Body of pancreas (tissue), 4 donors: ENCODE results near the gene ZMYM5. TPM values are rescaled to one million over a fixed set of nuclear protein-coding genes. Genes with fewer than 3 reads are reported as not detected.

ENCODE experiments used
- ATAC-seq: fragments of 150-250 bp; one replicate; pipeline ENCODE4 v1.9.1; 2016
- DNase-seq, 4 donors: peaks; one replicate each; pipeline ENCODE4 v3.0.0-alpha.2; 2019
- H3K27ac ChIP-seq, 4 donors: fragments of 200-600 bp; sonication (generic); 1 replicate in 3 of 4; 2 replicates in 1 of 4; pipeline versions ENCODE4 v1.5.1 to v1.6.1; 2016 to 2019; ENCODE audit warnings: mild to moderate bottlenecking in 1 of 4, mixed read lengths in 1 of 4, moderate library complexity in 1 of 4
- H3K27me3 ChIP-seq, 2 donors: fragments of 200-600 bp; sonication (generic); one replicate each; pipeline ENCODE4 v1.6.0; 2016; ENCODE audit warnings: mild to moderate bottlenecking in 1 of 2
- H3K36me3 ChIP-seq, 2 donors: fragments of 200-600 bp; sonication (generic); replicated peaks in 1 of 2; 2 replicates each; pipeline ENCODE4 v1.5.1; 2016; ENCODE audit warnings: low read depth in 2 of 2; ENCODE audit not compliant: insufficient read depth in 1 of 2
- H3K4me1 ChIP-seq: fragments of 200-600 bp; sonication (generic); one replicate; pipeline ENCODE4 v1.6.0; 2016
- H3K4me3 ChIP-seq, 2 donors: fragments of 200-600 bp; sonication (generic); 1 replicate in 1 of 2; 2 replicates in 1 of 2; pipeline ENCODE4 v1.5.1; 2016 to 2019
- H3K9me3 ChIP-seq, 3 donors: fragments of 200-600 bp; sonication (generic); 1 replicate in 2 of 3; 2 replicates in 1 of 3; pipeline ENCODE4 v1.5.1; 2016
- CTCF ChIP-seq, 7 experiments: fragments of 450-650 bp in 4 of 7; fragments of 200-600 bp in 3 of 7; sonication (generic) in 3 of 7; IDR thresholded peaks; one replicate each; pipeline ENCODE4 v1.5.1; 2016 to 2019; ENCODE audit warnings: antibody characterized with exemption in 7 of 7
- POLR2A ChIP-seq, 3 donors: fragments of 450-650 bp; IDR thresholded peaks; one replicate each; pipeline ENCODE4 v1.6.1; 2016; ENCODE audit warnings: antibody characterized with exemption in 3 of 3, mild to moderate bottlenecking in 2 of 3
- WGBS, 2 donors: methylation state at CpG; one replicate each; pipeline ENCODE4 v1.1.5; 2017; 5-methylcytosine and 5-hydroxymethylcytosine counted together
- intact Hi-C: fragments of 100-400 bp; cut with DNase I; formaldehyde crosslinking; loops from one replicate; pipeline ENCODE4 v1.15.1; 2023
- total RNA-seq, 2 donors: library from RNA; depleted of rRNA; stranded (reverse); fragments of >200 nt; gene quantifications; one replicate each; pipeline ENCODE4 v1.1.0, GENCODE V29; 2016

The ZMYM5 gene
- total RNA-seq, 2 donors from 2014 or later, result 10.6 to 16.8 TPM

GRCh38 chr13:19888799-19889198 lies 25.4 kb upstream of the ZMYM5 start:
- H3K9me3 ChIP-seq, result no peaks in the 10 kb centered on the region
- no peak overlapping the region for H3K27ac ChIP-seq
- ATAC-seq (no peak), DNase-seq (no peak)
- WGBS, 2 donors, result 38 to 60% methylated on average over 4 of the region's 4 CpGs
- no peaks in the 10 kb centered on the region for H3K36me3 ChIP-seq
- intact Hi-C loops, result no loop called here
- TF ChIP-seq POLR2A (IDR thresholded peaks at IDR 0.05), result no peak
- peak in 4 of 7 experiments; percentile 14 to 25 (median 20) for TF ChIP-seq CTCF (IDR thresholded peaks at IDR 0.05)
- H3K27me3 ChIP-seq, result no peaks in the 10 kb centered on the region
- H3K4me1 ChIP-seq, result no peaks in the 10 kb centered on the region
- H3K4me3 ChIP-seq, result no peak overlapping the region

DNA sequence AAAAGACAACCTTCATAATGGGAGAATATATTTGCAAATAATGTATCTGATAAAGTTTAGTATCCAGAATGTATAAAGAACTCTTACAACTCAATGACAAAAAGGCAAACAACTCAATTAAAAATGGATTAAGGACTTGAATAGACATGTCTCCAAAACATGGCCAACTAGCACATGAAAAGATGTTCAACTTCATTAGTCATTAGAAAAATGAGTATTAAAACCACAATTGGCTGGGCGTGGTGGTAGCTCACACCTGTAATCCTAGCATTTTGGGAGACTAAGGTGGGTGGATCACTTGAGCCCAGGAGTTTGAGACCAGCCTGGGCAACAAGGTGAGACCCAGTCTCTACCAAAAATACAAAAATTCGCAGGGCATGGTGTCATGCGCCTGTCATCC lies 18.8 kb upstream of the ZMYM5 start:
- Histone ChIP-seq H3K36me3 (no peaks in the 10 kb centered on the region), H3K9me3 (no peaks in the 10 kb centered on the region), H3K4me3 (no peak overlapping the region), H3K27me3 (no peaks in the 10 kb centered on the region), H3K27ac (no peak overlapping the region), H3K4me1 (no peaks in the 10 kb centered on the region)
- TF ChIP-seq POLR2A (IDR thresholded peaks at IDR 0.05) (no peak), CTCF (IDR thresholded peaks at IDR 0.05) (no peak)
- ATAC-seq (no peak), DNase-seq (no peak)
- intact Hi-C loops, result no loop called here
- 81 to 98% methylated on average over 3 of the region's 3 CpGs for WGBS, 2 donors

DNA sequence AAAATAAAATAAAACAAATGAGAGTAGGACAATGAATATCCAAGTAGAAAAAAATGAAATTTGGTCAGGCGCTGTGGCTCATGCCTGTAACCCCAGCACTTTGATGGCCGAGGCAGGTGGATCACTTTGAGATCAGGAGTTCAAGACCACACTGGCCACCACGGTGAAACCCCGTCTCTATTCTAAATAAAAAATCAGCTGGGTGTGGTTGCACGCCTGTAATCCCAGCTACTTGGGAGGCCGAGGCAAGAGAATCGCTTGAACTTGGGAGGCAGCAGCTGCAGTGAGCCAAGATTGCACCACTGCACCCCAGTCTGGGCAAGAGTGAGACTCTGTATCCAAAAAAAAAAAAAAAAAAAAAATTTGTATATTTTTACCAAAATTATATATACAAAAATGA lies 18.2 kb upstream of the ZMYM5 start:
- no peaks in the 10 kb centered on the region for H3K4me1 ChIP-seq
- no peaks in the 10 kb centered on the region for H3K9me3 ChIP-seq
- ATAC-seq (no peak), DNase-seq (no peak)
- H3K27me3 ChIP-seq, result no peaks in the 10 kb centered on the region
- intact Hi-C loops, result no loop called here
- 87 to 92% methylated on average over 7 of the region's 7 CpGs for WGBS, 2 donors
- H3K4me3 ChIP-seq, result no peak overlapping the region
- TF ChIP-seq CTCF (IDR thresholded peaks at IDR 0.05) (no peak), POLR2A (IDR thresholded peaks at IDR 0.05) (no peak)
- H3K36me3 ChIP-seq, result no peaks in the 10 kb centered on the region
- H3K27ac ChIP-seq, result no peak overlapping the region

DNA sequence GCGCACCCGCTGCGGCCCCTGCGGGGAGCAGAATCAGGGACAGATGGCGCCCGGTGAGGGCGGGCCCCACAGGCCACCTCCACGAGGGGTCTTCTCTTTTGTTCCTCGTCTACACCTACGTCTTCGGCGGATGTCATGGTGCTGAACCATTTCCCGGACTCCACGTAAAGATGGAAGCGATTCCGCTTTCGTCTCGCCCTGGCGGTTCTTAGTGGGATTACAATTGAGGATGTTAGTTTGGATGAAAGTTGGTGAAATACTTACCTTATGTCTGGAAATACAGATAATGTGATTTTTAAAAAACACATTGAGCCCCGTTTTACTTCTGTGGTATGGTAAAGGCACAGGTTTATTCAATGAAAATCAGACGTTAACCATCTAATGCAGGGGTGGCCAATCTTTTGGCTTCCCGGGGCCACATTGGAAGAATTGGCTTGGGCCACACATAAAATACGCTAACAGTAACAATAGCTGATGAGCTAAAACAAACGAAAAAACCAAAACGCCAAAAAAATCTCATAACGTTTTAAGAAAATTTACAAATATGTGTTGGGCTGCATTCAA lies 1.4 kb upstream of the ZMYM5 start:
- Histone ChIP-seq H3K4me1 (peaks cover 27% of the 10 kb centered on the region), H3K27ac (peak overlapping the region; percentile 94 to 99 (median 96)), H3K36me3 (no peaks in the 10 kb centered on the region), H3K27me3 (no peaks in the 10 kb centered on the region), H3K9me3 (no peaks in the 10 kb centered on the region), H3K4me3 (peak overlapping the region; percentile 54 to 56)
- no peak for ATAC-seq
- intact Hi-C loops, result no loop called here
- peak; percentile 68 to 73 (median 71) for DNase-seq
- TF ChIP-seq CTCF (IDR thresholded peaks at IDR 0.05), result peak; percentile 38 to 80 (median 64)
- TF ChIP-seq POLR2A (IDR thresholded peaks at IDR 0.05), result no peak
- WGBS, 2 donors, result 14 to 17% methylated on average over 19 to 26 of the region's 26 CpGs
